ENCODE data around the gene PPP1R37.

Gene PPP1R37

GRCh38 chr19:45147835-45148676 lies 55.1 kb downstream of the PPP1R37 start:
- Mint-ChIP-seq H3K27ac (no peak overlapping the region), H3K36me3 (ENCODE audit: low read depth) (peaks cover 52% of the 10 kb centered on the region), H3K4me1 (ENCODE audit: low read depth) (peaks cover 34% of the 10 kb centered on the region), H3K9me3 (no peaks in the 10 kb centered on the region), H3K4me3 (no peak overlapping the region), H3K27me3 (peaks cover 29% of the 10 kb centered on the region)
- intact Hi-C loops (cut with micrococcal nuclease) = no loop called here

- Mint-ChIP-seq H3K27me3 (peaks cover 39% of the 10 kb centered on the region), H3K4me1 (ENCODE audit: low read depth) (peaks cover 37% of the 10 kb centered on the region), H3K36me3 (ENCODE audit: low read depth) (peaks cover 41% of the 10 kb centered on the region), H3K4me3 (no peak overlapping the region), H3K27ac (no peak overlapping the region), H3K9me3 (no peaks in the 10 kb centered on the region)
- intact Hi-C loops (cut with micrococcal nuclease) = no loop called here
These were observed 56.1 kb downstream of the PPP1R37 start for GRCh38 chr19:45149129-45149528.

- no peak overlapping the region for H3K4me3 Mint-ChIP-seq
- H3K9me3 Mint-ChIP-seq = no peaks in the 10 kb centered on the region
- no peak overlapping the region for H3K27ac Mint-ChIP-seq
- H3K36me3 Mint-ChIP-seq (ENCODE audit: low read depth) = peaks cover 31% of the 10 kb centered on the region
- intact Hi-C loops (cut with micrococcal nuclease) = no loop called here
- H3K27me3 Mint-ChIP-seq = peaks cover 50% of the 10 kb centered on the region
- peaks cover 42% of the 10 kb centered on the region for H3K4me1 Mint-ChIP-seq (ENCODE audit: low read depth)
These were observed 57.2 kb downstream of the PPP1R37 start for GRCh38 chr19:45150180-45150579.

DNA sequence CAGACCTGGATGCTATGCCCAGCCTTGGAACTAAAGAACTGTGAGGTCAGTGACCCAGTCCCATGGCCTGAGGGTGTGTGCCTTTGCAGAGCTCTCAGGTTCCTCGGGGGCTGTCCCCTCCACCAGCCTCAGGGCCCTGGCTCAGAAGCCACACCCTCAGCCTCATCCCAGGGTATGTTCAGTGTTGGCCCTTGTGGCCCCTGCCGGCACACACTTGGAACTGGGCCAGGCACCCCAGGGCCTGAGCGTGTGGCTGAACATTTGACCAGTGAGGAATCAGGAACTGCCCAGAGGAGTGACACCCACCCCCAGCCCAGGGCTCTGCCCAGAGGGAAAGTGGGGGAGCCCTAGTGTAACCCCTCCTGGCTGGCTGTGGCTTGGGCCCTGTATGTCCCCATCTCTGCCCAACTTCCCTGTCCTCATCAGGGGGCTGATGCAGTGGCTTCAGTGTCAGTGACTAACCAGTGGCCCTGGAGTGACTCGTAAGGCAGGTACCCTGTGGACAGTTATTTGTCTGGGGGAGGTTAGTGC lies 57.8 kb downstream of the PPP1R37 start:
- H3K27ac Mint-ChIP-seq = no peak overlapping the region
- peaks cover 42% of the 10 kb centered on the region for H3K4me1 Mint-ChIP-seq (ENCODE audit: low read depth)
- H3K4me3 Mint-ChIP-seq = no peak overlapping the region
- peaks cover 56% of the 10 kb centered on the region for H3K27me3 Mint-ChIP-seq
- H3K9me3 Mint-ChIP-seq = no peaks in the 10 kb centered on the region
- intact Hi-C loops (cut with micrococcal nuclease) = no loop called here
- peaks cover 26% of the 10 kb centered on the region for H3K36me3 Mint-ChIP-seq (ENCODE audit: low read depth)

DNA sequence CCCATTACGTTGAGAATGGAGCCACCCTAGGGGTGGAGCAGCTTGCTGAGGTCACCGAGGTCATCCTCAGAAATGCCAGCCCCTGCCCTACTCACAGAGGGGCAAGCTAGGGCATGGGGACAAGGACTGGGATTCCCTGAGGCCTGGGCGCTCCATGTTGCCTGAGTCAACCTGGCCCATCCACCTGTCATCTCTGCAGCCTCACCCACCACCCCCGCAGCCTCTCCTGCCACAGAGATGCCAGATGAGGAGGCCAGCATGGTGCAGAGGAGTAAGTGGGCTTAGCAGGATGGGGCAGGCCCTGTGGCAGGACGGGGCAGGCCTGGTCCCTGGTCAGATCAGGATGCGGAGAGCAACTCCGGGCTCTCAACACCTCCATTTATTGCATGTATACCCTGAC lies 58.3 kb downstream of the PPP1R37 start:
- no peaks in the 10 kb centered on the region for H3K9me3 Mint-ChIP-seq
- no peak overlapping the region for H3K4me3 Mint-ChIP-seq
- H3K4me1 Mint-ChIP-seq (ENCODE audit: low read depth) = peaks cover 42% of the 10 kb centered on the region
- H3K27ac Mint-ChIP-seq = no peak overlapping the region
- peaks cover 59% of the 10 kb centered on the region for H3K27me3 Mint-ChIP-seq
- H3K36me3 Mint-ChIP-seq (ENCODE audit: low read depth) = peaks cover 21% of the 10 kb centered on the region
- intact Hi-C loops (cut with micrococcal nuclease) = no loop called here

GRCh38 chr19:45151821-45152503 lies 59.0 kb downstream of the PPP1R37 start:
- no peak overlapping the region for H3K27ac Mint-ChIP-seq
- H3K9me3 Mint-ChIP-seq = no peaks in the 10 kb centered on the region
- H3K4me1 Mint-ChIP-seq (ENCODE audit: low read depth) = peaks cover 42% of the 10 kb centered on the region
- peak overlapping the region; percentile 43 for H3K4me3 Mint-ChIP-seq
- intact Hi-C loops (cut with micrococcal nuclease) = no loop called here
- peaks cover 15% of the 10 kb centered on the region for H3K36me3 Mint-ChIP-seq (ENCODE audit: low read depth)
- peaks cover 65% of the 10 kb centered on the region for H3K27me3 Mint-ChIP-seq

DNA sequence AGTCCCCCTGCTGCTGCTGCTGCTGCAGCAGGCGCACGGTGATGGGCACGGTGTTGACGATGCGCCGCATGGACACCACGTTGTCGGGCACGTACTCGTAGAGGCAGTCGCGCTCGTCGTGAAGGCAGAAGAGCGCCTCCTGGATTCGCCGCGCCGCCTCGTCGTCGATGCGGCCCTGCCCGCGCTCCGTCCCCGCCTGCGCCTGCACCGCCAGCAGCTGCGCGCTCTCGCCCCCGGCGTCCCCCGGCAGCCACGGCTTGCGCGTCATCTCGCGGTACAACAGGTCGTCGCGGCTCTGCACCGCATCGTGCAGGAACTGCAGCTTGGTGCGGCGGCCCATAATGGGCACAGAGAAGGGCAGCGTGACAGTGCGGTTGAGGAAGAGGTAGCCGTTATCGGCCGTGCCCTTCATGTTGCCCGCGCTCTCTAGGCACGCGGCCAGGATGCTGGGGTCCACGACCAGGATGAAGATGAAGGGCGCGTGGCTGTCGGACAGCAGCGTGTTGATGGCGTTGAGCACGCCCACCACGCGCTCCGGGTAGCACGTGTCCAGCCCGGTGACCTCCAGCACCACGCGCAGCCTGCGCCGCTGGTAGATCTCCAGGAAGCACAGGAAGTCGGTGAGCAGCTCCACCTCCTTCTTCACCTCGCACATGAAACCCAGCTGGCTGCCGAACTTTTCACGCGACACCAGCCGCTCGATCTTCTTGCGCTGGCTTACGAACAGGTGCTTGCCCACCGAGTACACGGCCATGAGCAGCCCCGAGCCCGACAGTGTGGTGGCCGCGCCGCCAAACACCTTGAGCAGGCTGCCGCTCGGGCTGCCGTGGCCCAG lies 59.7 kb downstream of the PPP1R37 start:
- Mint-ChIP-seq H3K27ac (no peak overlapping the region), H3K9me3 (no peaks in the 10 kb centered on the region), H3K36me3 (ENCODE audit: low read depth) (peaks cover 7% of the 10 kb centered on the region), H3K4me3 (peak overlapping the region; percentile 43), H3K27me3 (peaks cover 68% of the 10 kb centered on the region), H3K4me1 (ENCODE audit: low read depth) (peaks cover 42% of the 10 kb centered on the region)
- intact Hi-C loops (cut with micrococcal nuclease) = no loop called here

DNA sequence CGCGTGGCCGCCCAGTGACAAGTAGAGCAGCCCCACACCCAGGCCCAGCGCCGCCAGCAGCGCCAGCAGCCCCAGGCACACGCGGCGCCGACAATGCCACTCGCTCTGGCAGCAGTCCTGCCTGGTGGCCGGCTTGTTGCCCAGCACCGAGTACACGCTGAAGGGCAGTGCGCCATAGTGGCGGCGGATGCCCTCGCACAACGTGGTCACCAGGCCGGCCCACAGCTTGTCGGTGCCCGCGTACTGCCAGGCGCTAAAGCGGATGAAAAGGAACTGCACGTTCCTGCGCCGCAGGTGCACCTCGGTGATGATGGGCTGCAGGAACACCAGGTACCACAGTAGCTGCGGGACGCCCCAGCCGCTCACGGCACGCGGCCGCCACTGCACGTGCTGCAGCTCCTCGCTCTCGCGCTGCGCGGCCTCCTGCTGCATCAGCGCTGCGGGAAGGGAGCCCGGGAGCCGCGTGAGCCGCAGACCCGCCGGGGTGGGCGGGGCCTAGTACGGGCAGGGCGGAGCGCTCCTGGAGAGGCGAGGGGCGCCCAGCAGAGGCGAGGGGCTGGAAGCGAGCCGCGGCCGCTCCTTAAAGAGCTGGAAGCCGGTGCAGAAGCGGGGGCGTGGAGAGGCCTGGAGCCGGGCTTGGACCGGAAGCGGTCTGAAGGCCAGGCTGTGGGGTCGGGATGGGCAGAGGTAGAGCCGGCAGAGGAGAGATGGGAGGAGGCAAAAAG lies 60.5 kb downstream of the PPP1R37 start:
- peaks cover 75% of the 10 kb centered on the region for H3K27me3 Mint-ChIP-seq

DNA sequence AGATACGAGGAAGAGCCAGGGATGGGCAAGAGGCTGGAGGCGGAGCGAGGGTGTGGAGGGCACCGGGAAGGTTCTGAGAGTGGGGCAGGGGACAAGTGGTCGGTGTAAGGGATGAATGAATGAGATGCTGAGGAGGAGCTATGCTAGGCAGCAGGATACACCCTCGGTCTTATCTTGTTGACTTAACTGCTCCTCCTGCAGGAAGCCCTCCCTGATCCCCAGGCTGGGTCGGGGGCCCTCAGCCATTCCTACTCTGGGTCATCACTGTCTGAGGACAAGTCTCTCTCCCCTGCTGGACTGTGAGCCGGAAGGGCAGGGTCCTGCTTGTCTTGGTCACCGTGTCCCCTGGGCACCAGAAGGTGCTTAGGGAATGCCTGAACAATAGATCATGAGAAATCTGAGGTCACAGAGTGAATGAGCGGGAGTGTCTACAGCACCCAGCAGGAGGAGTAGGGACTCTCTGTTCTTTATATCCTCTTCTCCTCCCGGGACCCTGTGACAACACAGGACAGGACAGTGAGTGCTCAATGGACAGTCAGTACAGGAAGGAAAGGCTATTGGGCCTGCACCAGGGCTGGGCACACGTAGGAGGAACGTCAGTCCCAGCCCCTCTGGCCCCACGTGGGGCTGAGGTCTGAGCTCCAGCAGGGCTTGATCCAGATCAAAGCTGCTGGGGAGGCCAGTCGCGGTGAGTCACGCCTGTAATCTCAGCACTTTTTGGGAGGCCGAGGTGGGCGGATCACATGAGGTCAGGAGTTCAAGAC lies 61.3 kb downstream of the PPP1R37 start:
- H3K27me3 Mint-ChIP-seq = peaks cover 83% of the 10 kb centered on the region
- intact Hi-C loops (cut with micrococcal nuclease) = no loop called here
- peaks cover 42% of the 10 kb centered on the region for H3K4me1 Mint-ChIP-seq (ENCODE audit: low read depth)
- H3K36me3 Mint-ChIP-seq (ENCODE audit: low read depth) = no peaks in the 10 kb centered on the region
- no peaks in the 10 kb centered on the region for H3K9me3 Mint-ChIP-seq
- H3K27ac Mint-ChIP-seq = no peak overlapping the region
- peak overlapping the region; percentile 31 for H3K4me3 Mint-ChIP-seq

More for the DNA sequence above, 60.5 kb downstream of the PPP1R37 start:
- peak overlapping the region; percentile 43 for H3K4me3 Mint-ChIP-seq
- H3K4me1 Mint-ChIP-seq (ENCODE audit: low read depth) = peaks cover 42% of the 10 kb centered on the region
- no peaks in the 10 kb centered on the region for H3K9me3 Mint-ChIP-seq
- H3K27ac Mint-ChIP-seq = no peak overlapping the region
- intact Hi-C loops (cut with micrococcal nuclease) = no loop called here
- H3K36me3 Mint-ChIP-seq (ENCODE audit: low read depth) = no peaks in the 10 kb centered on the region

GRCh38 chr19:45156011-45156630 lies 63.1 kb downstream of the PPP1R37 start:
- Mint-ChIP-seq H3K27ac (no peak overlapping the region), H3K9me3 (no peaks in the 10 kb centered on the region), H3K36me3 (ENCODE audit: low read depth) (no peaks in the 10 kb centered on the region), H3K4me3 (no peak overlapping the region), H3K27me3 (peaks cover 88% of the 10 kb centered on the region), H3K4me1 (ENCODE audit: low read depth) (peaks cover 34% of the 10 kb centered on the region)
- intact Hi-C loops (cut with micrococcal nuclease) = no loop called here

GRCh38 chr19:45156751-45157150 lies 63.8 kb downstream of the PPP1R37 start:
- Mint-ChIP-seq H3K27me3 (peaks cover 88% of the 10 kb centered on the region), H3K36me3 (ENCODE audit: low read depth) (no peaks in the 10 kb centered on the region), H3K4me3 (no peak overlapping the region), H3K9me3 (no peaks in the 10 kb centered on the region), H3K4me1 (ENCODE audit: low read depth) (peaks cover 28% of the 10 kb centered on the region), H3K27ac (no peak overlapping the region)
- intact Hi-C loops (cut with micrococcal nuclease) = no loop called here

DNA sequence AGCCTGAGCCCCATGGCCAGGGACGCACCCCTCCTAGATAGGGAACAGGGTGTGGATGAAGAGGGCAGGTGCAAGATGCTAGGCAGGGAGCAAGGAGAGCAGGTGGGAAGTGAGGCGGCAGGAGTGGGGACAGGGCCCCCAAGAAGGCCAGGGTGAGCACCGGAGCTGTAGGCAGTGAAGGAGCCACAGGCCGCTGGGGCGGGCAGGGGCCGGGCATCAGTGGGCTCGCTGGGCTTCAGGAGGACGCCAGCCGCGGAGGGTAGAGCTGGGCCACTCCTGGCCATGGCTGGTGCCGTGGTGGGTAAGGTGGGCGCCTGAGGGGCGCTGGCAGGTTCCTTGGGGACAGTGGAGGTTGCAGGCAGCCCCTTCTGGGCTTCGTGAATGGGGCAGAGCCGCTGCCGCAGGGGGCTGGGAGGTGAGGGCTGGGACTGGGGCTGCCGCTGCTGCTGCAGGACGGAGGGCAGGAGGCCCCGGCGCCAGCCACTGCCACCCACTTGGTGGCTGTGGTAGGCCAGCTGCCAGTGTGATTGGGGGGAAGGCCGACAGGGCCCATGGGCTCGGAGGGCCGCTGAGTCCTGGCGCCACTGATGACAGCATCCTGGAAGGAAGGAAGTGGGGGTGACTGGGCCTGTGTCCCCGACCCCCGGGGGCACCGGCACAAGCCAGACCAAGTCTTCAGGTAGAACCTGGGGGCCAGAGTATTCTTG lies 65.7 kb downstream of the PPP1R37 start:
- no peak overlapping the region for H3K27ac Mint-ChIP-seq
- H3K36me3 Mint-ChIP-seq (ENCODE audit: low read depth) = no peaks in the 10 kb centered on the region
- peaks cover 12% of the 10 kb centered on the region for H3K4me1 Mint-ChIP-seq (ENCODE audit: low read depth)
- peaks cover 79% of the 10 kb centered on the region for H3K27me3 Mint-ChIP-seq
- intact Hi-C loops (cut with micrococcal nuclease) = no loop called here
- no peak overlapping the region for H3K4me3 Mint-ChIP-seq
- H3K9me3 Mint-ChIP-seq = no peaks in the 10 kb centered on the region
